Activated T-cell treated with anti-CD3 and anti-CD28 coated beads for 48 hours (primary cell): ENCODE measurements around the gene TMPRSS2.

Source experiments
- DNase-seq: peaks from one replicate; pipeline ENCODE4 v3.0.0-alpha.2; 2020; ENCODE audit warnings: low read depth

The TMPRSS2 gene

DNA sequence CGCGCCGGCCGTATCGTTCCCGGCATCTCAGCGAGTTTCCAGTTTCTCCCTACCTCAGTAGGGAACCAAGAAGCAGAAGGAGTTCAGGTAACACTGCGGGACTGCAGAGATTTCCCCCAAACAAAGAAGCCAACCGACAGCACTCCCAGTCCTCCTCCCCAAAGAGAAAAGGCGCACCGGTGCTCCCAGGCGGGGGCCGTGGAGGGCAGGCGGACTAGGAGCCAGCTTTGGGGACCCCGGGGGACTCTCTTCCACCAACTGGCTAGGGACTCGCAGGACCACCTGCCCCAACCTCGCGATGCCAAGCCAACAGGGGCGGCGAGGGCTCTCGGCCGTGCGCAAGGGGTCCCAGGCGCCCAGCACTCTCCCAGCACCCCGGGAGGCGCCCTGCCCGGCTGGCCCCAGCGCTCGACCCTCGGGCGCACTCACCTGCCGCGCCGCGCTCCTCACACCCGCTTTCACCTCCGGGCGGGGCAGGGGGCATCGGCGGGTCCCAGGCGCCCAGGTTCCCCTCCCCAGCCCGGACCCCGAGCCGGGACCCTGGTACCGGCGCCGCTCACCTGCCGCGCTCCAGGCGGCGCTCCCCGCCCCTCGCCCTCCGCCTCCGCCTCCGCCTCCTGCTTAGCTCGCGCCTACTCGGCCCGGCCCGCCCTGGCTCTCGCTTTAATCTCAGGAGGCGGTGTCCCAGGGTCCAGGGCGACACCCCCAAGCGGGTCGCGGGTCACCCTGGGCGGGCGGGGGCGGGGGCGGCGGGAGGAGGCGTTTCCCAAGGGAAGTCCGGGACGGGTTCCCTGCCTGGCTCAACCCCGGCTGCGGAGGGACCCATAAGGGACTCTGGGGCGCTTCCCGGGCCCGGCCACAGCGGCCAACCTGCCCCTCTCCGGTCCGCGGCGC lies at the start of gene TMPRSS2:
Gene TMPRSS2, minus strand, starts transcription at position 638 of the 894 bp plus-strand sequence. CDS start 10,025 bp downstream, outside the sequence.
- no peak for DNase-seq

DNA sequence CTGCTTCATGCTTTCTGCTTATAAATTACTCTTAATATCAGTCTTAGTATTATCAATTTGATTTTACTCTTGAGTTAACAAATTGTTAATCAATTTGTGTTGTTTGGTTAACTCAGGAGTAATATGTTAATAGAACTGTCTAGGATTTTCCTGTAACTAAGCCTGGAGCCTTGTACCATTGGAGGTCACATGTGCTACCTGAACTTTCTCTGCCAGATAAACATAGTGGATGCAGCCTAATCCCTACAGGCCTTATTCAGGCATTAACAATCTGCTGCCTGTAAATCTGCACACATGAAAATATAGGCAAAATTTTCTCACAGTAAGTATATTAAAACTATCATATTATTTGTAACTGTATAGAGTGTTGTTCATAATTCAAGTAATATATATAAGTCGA lies 47.1 kb upstream of the TMPRSS2 start:
- no peak for DNase-seq

DNA sequence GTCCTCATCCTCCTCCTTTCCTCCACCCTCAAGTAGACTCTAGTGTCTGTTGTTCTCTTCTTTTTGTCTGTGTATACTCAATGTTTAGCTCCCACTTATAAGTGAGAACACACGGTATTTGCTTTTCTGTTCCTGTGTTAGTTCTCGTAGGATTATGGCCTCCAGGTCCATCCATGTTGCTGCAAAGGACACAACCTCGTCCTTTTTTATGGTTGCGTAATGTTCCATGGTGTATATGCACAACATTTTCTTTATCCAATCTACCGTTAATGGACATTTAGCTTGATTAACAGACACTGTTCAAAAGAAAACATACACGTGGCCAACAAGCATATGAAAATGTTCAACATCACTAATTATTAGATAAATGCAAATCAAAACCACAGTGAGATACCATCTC lies 44.3 kb upstream of the TMPRSS2 start:
- no peak for DNase-seq

DNA sequence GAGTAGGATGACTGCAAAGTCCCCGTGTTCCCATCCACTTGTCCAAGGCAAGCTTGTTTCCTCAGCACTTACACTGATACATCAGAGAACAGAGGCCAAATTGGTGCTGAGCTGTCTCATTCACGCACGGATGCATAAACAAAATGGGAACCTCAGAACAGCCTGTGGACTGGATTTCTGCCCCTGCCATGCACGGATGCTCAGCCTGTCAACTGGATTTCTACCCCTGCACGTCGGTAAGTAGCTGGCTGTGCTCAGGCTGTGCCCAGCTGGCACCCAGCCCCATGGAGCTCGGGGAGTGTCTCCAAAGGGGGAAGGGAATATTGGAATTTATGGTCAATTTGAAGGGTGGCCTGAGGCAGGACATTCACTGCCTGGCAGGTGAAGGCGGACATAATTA lies 40.8 kb upstream of the TMPRSS2 start:
- DNase-seq, result no peak

DNA sequence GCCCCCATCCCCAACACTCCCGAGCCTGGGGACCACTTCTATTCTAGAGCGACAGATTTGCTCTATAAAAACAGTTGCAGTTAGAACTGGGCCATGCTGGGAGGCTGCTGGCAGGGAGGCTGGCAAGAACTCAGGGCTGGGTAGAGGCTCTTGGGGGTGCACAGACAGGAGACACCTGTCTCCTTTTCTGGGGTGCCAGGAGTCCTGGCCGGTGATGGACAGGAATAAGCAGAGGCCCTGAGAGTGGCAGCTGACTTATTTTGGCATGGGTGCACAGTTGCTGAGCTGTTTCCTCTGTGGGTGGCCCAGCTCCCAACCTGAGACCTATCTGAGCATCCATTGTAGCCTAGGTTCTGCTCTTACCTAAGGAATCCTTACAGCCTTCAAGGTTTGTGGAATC lies 39.2 kb upstream of the TMPRSS2 start:
- DNase-seq, result no peak

DNA sequence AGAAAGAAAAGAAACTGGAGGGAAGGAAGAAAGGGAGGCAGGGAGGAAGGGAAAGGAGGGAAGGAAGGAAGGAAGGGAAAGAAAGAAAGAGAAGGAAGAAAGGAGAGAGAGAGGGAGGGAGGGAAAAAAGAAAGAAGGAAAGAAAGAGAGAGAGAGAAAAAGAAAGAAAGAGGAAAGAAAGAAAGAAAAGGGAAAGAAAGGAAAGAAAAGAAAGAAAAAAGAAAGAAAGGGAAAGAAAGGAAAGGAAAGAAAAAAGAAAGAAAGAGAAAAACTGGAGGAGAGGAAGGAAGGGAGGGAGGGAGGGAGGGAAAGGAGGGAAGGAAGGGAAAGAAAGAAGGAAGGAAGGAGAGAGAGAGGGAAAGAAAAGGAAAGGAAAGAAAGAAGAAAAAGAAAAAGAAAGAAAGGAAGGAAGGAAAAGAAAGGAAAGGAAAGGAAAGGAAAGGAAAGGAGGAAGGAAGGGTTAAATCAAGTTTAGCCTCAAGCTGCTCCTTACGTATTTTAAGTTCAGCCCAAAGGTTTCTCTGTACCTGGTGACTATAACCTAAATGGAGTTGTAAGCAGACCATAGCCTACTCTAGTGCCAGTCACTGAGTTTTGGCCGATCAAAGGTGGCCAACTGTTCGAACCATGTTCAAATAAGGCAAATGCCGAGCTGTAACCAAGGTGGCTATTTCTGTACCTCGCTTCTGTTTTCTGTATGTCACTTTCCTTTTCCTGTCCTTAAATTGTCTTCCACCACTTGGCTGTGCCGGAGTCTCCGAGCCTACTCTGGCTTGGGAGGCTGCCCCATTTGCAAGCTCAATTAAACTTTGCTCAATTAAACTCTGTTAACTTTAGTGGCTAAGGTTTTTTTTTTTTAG lies 37.8 kb upstream of the TMPRSS2 start:
- no peak for DNase-seq

DNA sequence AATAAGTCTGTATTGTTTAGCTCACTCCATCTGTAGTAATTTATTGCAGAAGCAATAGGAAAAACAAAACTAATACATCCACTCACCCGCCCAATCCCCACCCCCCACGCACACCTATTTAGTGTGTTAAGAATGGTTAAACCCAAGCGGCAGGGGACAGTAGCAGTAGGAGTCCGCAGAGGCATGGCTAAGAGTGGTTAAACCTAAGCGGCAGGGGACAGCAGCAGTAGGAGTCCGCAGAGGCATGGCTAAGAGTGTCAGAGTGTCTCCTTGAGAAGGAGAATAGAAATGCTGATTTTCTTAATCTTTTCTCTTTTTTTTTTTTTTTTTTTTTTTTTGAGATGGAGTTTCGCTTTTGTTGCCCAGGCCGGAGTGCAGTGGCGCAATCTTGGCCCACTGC lies 34.8 kb upstream of the TMPRSS2 start:
- no peak for DNase-seq

DNA sequence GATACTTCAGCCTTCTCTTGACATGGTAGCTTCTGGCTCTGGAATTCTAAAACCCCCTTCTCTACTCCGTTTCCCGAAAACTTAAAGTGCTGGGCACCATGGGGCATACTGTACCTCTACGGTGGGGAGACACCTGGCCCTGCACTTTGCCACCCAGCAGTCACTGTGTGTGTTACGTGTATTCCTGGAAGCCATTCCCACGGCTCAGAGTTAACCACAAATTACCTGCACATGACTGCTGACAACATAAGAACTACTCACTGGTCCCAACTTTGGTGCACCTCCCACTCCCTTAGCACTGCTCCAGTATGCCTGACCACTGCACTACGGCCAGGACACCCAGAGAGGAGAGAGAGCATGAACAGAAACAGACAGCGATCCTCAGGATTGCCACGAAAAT lies 29.4 kb upstream of the TMPRSS2 start:
- DNase-seq, result no peak

DNA sequence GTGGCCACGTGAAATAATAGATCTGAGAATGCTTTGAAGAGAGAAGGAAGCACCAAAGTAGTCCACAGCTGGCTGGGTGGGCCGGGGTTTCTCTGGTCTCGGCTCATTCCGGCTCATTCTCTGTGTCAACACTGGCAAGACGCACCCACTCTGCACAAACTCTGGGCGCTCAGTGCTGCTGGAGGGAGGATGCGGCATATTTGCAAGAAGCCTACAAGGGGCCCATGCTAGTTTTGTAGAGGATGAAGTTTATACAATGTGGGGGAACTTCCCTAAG lies 28.8 kb upstream of the TMPRSS2 start:
- DNase-seq, result no peak

DNA sequence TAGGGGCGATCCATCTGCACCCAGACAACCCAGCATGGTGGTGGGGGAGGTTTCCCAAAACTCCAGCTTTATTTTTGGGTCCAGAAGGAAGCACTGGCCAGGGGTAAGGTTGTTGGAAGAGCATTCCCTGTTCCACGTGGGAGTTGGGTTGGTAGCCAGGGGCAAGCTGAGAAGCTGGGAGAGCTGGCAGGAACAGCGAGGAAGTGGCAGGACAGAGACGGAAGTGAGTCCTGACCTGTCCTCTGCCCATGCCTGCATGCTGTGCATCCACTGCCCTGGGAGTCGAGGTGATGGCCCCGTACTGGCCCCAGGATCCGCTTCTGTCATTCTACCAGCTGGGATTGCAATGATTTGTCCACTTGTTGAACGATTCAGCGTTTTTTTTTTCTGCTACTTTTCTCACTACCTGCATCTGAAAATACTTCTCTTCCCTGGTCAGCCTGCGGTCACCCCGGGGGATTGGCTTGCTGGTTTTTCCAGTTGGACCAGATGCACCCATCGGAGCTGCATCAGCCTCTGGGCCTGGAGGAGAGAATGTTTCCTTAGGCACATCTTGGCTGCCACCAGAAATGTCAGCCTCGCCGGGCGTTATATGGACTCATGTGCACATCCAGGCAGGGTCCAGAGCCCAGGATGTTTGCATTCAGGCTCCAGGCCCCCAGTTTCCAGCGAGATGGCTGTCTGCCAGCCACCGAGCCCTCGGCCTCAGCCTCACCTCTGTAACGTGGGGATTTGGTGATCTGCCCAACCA lies 28.3 kb upstream of the TMPRSS2 start:
- DNase-seq, result no peak

DNA sequence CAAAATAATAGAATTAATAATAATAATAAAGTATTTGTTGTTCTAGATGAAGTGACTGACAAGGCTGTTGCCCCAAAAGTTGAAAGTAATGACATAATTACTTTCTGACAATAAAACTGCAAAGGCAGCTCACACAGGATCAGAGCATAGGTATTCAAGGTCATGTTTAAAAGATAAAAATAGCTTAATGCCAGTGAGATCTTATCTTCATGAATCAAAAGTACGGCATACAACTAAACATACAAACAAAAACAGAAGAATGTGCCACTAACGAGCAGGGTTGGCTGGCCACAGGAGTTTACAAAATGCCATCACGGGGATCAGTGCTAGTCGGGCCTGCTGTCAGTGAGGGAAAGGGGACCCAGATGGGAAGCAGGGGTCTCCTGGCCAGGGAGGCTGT lies 22.4 kb upstream of the TMPRSS2 start:
- DNase-seq, result no peak

DNA sequence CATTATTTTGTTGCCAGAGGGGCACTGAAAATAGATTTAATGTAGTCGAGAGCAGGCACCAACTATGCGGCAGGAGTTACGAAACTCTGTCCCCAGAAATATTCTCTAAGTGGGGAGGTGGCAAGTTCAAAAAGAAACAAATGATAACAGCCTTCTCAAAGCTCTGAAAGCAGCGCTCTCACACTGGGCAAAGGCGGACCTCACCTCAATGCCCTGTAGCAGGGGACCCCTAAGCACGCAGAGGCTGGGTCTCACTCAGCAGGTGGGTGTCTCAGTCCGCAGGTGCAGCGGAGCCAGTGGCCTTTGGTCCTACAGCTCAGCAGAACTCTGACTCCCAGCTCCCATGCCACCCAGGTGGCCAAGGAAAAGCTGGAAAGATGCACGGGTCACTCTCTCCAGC lies 21.8 kb upstream of the TMPRSS2 start:
- DNase-seq, result no peak

DNA sequence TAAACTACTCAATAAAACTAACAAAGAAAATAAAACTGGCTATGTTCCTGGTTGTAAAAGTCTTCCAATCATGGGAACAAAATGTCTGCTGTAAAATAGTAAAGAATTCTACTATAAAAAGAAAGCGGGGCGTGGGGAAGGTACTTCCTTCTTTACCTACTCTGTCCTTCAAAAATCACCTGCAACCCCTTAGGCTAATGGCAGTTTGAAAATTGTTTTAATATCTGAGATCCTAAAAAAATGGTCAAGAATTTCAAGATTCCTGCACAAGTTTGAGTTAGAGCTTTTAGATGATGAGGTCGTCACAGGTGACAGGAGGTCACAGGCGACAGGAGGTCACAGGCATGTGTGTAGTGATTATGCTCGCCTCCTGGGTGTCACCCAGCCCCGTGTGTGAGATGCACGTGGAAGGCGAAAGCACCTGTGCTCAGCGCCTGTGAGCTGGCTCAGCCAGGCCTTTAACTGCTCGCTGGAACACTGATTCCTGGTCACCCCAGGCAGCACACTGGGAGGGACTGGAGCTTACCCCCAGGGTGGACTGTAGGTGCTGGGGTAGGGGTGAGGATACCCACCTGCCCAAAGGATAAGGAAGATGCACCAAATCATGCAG lies 18.6 kb upstream of the TMPRSS2 start:
- DNase-seq, result no peak

DNA sequence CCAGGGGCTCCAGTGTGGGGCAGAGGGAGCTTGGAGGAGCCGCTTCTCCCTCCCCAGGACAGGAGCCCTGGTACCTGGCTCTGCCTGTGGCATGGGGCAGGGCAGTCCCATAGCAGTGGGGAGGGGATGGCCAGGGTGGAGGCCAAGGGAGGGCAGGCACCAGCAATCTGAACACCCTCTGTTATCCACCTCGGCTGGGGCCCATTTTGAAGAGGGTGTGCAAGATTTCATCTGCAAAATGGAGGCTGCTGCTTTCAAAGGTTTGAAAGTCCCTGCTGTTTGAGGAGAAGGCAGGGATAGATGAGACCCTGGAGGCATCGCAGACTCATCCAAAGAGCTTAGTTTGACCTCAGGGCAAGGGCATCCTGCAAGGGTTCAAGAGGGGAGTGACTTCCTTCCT lies 15.2 kb upstream of the TMPRSS2 start:
- DNase-seq, result no peak

DNA sequence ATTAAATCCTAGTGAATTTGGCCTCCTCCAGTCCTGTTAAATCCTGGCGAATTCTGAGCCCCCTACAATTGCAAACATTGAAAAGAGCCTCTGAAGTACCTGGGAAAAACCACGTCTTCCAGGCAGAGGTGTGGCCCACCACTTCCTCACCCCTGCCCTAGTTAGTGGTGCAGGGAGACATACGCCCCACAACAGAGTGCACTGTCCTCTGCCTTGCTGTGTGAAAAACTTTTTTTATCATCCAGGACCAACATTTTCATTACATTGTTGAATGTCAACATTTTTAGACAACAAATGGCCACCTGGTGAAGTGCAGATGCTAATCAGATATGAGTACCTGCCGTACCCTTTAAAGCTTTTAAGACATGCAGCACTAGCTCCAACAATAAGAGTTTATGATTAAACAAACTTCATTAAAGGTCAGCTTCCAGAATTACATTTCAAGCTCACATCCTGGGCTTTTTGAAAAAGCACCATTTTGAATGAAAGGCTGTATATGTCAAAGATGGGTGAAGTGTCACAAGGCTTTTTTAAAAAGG lies 13.6 kb upstream of the TMPRSS2 start:
- DNase-seq, result no peak

DNA sequence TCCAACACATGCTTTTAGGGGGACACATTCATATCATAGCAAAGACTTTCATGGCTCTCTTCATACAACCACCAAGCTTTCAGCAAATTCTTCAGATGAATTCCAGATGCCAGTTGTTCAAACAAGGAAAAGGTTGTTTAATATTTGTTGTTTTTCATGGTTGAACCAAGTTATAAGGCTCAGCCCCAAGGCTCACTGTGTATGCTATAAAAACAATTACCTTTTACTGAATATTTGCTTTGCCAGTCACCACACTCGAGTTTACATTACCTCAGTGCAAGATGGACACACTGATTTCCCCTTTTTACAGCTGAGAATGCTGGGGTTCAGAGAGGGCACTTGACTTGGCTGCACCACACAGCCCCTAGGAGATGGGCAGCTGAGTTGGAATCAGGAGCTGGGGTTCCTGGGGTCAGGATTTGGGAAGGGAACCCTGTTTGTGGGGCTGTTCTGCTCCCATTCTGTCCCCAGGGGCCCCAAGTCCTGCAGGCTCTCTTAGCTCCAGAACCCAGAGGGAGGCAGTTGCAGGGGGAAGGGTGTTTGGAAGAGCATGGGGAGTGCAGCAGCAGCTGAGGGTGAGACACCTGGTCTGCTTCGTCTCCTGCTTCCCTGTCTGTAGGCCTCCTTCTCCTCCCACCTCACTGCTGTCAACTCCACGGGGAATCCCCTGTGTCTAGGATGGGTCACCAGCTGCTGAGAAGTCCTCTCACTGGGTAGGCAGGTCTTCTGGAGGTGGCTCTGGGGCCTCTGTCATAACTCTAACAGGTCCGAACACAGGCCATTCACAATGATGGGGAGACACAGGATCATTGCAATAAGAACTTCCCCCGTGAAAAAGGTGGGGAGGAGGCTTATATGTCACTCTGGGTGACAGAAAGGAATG lies 12.8 kb upstream of the TMPRSS2 start:
- DNase-seq, result no peak

DNA sequence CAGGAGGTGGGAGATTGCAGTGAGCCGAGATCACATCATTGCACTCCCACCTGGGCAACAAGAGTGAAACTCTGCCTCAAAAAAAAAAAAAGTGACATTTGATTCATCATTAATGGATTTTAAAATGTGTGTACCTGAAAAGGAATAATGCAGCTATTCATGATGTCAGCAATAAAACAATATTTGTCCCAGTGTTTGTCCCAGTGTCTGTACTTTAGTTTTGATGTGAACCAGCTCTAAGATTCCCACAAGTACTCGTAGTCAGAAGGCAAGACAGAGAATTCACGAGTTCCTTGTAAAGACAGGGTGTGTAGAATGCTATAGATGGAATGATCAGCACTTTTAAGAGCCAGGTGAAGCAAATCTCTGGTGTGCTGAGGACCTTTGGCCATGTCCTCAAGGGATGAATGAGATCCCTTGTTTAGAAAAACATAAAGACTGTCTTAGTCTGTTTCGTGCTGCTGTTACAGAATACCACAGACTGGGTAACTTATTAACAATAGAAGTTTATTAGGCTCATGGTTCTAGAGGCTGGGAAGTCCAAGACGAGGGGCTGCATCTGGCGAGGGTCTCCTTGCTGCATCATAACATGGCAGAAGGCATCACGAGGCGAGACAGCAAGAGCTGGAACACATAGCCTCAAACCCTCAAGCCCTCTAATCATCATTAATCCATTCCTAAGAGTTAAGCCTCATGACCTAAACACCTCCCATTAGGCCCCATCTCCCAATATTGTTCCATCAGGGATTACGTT lies 12.0 kb upstream of the TMPRSS2 start:
- DNase-seq, result no peak

DNA sequence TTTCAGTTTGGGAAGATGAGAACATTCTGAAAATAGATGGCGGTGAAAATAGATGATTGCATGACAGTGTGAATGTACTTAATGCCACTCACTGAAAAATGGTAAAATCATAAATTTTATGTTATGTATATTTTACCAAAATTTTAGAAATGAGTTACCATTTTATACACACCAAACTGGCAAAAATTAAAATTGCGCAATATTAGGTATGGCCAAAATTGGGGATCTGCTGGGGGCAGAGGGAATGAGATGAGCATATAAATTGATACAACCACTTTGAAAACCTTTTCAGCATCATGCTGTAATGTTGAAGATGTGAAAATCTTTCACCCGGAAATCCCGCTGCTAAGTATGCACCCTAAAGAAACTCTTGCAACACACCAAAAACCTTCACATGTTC lies 10.8 kb upstream of the TMPRSS2 start:
- no peak for DNase-seq

DNA sequence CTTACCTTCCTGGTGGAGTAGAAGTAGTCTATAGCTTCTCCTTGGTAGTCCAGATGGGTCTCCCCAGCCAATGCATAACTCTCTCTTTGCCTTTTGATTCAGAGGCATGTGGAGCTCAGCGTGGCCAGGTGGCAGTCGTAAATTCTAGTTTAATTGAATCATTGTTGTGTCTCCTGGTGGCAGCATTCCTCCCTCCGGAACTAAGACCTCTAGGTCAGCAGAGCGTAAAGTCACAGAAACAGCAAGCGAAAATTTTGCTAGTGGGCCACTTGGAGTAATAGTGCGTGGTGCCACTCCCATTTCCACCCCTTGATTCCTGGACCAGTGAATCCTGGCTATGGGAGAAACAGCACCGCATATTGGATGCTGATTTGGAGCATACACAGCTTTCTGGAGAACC lies 3.9 kb upstream of the TMPRSS2 start:
- DNase-seq, result no peak

DNA sequence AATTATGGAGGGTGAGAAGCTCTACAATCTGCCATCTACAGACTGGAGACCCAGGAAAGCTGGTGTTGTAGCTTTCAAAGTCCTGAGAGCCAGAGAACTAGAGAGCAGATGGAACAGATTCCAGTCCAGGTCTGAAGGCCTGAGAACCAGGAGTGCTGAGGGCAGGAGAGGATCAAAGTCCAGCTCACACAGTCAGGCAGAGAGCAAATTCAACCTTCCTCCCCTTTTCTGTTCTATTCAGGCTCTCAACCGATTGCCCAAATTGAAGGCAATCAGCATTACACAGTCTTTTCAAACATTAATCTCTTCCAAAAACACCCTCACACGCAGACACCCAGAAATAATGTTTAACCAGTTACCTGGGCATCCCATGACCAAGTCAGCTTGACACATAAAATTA lies 2.5 kb upstream of the TMPRSS2 start:
- DNase-seq, result no peak
